Trophoblast cell (in vitro differentiated cells and primary cell): ENCODE measurements around the gene CYTL1.

Experiments used
- DNase-seq, 2 donors: peaks; one replicate each; pipeline ENCODE4 v3.0.0-alpha.2; 2016
- H2AFZ ChIP-seq: 2 replicates; pipeline ENCODE4 v1.6.1; 2013; ENCODE audit warnings: low read length, moderate library complexity, mild to moderate bottlenecking; ENCODE audit not compliant: insufficient read depth, poor library complexity
- H2AK5ac ChIP-seq: 2 replicates; pipeline ENCODE4 v1.6.1; 2013; ENCODE audit warnings: mild to moderate bottlenecking, low read length
- H2BK120ac ChIP-seq: 2 replicates; pipeline ENCODE4 v1.6.1; 2013; ENCODE audit warnings: low read length, mild to moderate bottlenecking, moderate library complexity; ENCODE audit not compliant: insufficient read depth, poor library complexity
- H2BK12ac ChIP-seq: 2 replicates; pipeline ENCODE4 v1.6.1; 2013; ENCODE audit warnings: mild to moderate bottlenecking, low read length, moderate library complexity
- H2BK5ac ChIP-seq: 2 replicates; pipeline ENCODE4 v1.6.1; 2013; ENCODE audit warnings: low read length, low read depth, moderate library complexity, mild to moderate bottlenecking; ENCODE audit not compliant: poor library complexity
- H3K14ac ChIP-seq: 2 replicates; pipeline ENCODE4 v1.6.1; 2013; ENCODE audit warnings: mild to moderate bottlenecking, low read length
- H3K18ac ChIP-seq: 2 replicates; pipeline ENCODE4 v1.6.1; 2013; ENCODE audit warnings: mild to moderate bottlenecking, low read length
- H3K23ac ChIP-seq: 2 replicates; pipeline ENCODE4 v1.6.1; 2013; ENCODE audit warnings: low read length
- H3K27ac ChIP-seq: 2 replicates; pipeline ENCODE4 v1.5.1; 2013; ENCODE audit warnings: low read depth, mild to moderate bottlenecking, inconsistent platforms, low read length, moderate library complexity
- H3K27me3 ChIP-seq: 2 replicates; pipeline ENCODE4 v1.6.1; 2013; ENCODE audit warnings: inconsistent platforms, mild to moderate bottlenecking, low read length, moderate library complexity; ENCODE audit not compliant: insufficient read depth
- H3K36me3 ChIP-seq, 2 experiments: 1 replicate in 1 of 2; 2 replicates in 1 of 2; pipeline ENCODE4 v1.6.1; 2013; ENCODE audit warnings: low read length in 2 of 2, mild to moderate bottlenecking in 2 of 2, moderate library complexity in 1 of 2; ENCODE audit not compliant: insufficient read depth in 2 of 2, control insufficient read depth in 1 of 2
- H3K4ac ChIP-seq: 2 replicates; pipeline ENCODE4 v1.6.1; 2013; ENCODE audit warnings: low read depth, mild to moderate bottlenecking, low read length, moderate library complexity
- H3K4me1 ChIP-seq, 2 experiments: 1 replicate in 1 of 2; 2 replicates in 1 of 2; pipeline ENCODE4 v1.6.1; 2013; ENCODE audit warnings: low read length in 2 of 2, mild to moderate bottlenecking in 2 of 2, moderate library complexity in 1 of 2; ENCODE audit not compliant: insufficient read depth in 2 of 2, control insufficient read depth in 1 of 2
- H3K4me2 ChIP-seq: 2 replicates; pipeline ENCODE4 v1.6.1; 2013; ENCODE audit warnings: inconsistent platforms, mild to moderate bottlenecking, low read length, moderate library complexity
- H3K4me3 ChIP-seq: 2 replicates; pipeline ENCODE4 v1.5.1; 2013; ENCODE audit warnings: mild to moderate bottlenecking, low read depth, low read length, inconsistent platforms
- H3K79me1 ChIP-seq: one replicate; pipeline ENCODE4 v1.6.1; 2013; ENCODE audit warnings: low read length
- H3K79me2 ChIP-seq: 2 replicates; pipeline ENCODE4 v1.6.1; 2013; ENCODE audit warnings: low read length, mild to moderate bottlenecking; ENCODE audit not compliant: control insufficient read depth, insufficient read depth, poor library complexity
- H3K9ac ChIP-seq: 2 replicates; pipeline ENCODE4 v1.6.1; 2013; ENCODE audit warnings: mild to moderate bottlenecking, low read length
- H3K9me3 ChIP-seq: 2 replicates; pipeline ENCODE4 v1.6.1; 2013; ENCODE audit warnings: low read depth, mild to moderate bottlenecking, control low read depth, inconsistent platforms, low read length; ENCODE audit not compliant: insufficient read depth
- H4K12ac ChIP-seq: 2 replicates; pipeline ENCODE4 v1.6.1; 2013; ENCODE audit warnings: low read depth, mild to moderate bottlenecking, low read length, moderate library complexity
- H4K8ac ChIP-seq: 2 replicates; pipeline ENCODE4 v1.6.1; 2013; ENCODE audit warnings: low read depth, mild to moderate bottlenecking, low read length, moderate library complexity
- H4K91ac ChIP-seq: one replicate; pipeline ENCODE4 v1.6.1; 2013; ENCODE audit warnings: low read depth, mild to moderate bottlenecking, low read length, moderate library complexity
- WGBS: extraction: QIAGEN DNeasy Blood & Tissue Kit; methylation state at CpG from one replicate; pipeline ENCODE4 v1.1.7; 2013; ENCODE audit warnings: missing lambda C conversion rate; ENCODE audit not compliant: insufficient read length, insufficient coverage; ENCODE audit errors: extremely low coverage; 5-methylcytosine and 5-hydroxymethylcytosine counted together

Gene CYTL1

GRCh38 chr4:5033281-5033841 lies 14.1 kb upstream of the CYTL1 start:
- Histone ChIP-seq H2BK12ac (no peak overlapping the region), H3K9ac (no peak overlapping the region), H2BK5ac (no peak overlapping the region), H3K14ac (no peak overlapping the region), H4K12ac (no peak overlapping the region), H3K9me3 (no peaks in the 10 kb centered on the region), H3K27me3 (no peaks in the 10 kb centered on the region), H3K4ac (no peak overlapping the region), H4K91ac (no peak overlapping the region), H3K36me3 (no peaks in the 10 kb centered on the region), H3K27ac (no peak overlapping the region), H3K79me1 (no peaks in the 10 kb centered on the region), H3K79me2 (no peaks in the 10 kb centered on the region), H2BK120ac (no peak overlapping the region), H3K23ac (no peak overlapping the region), H3K18ac (no peak overlapping the region), H4K8ac (no peak overlapping the region), H2AK5ac (no peak overlapping the region), H3K4me2 (no peak overlapping the region), H2AFZ (no peak overlapping the region), H3K4me3 (no peak overlapping the region), H3K4me1 (peaks cover 6 to 9% of the 10 kb centered on the region in 2 experiments)
- no peak for DNase-seq
- WGBS, result no CpG with 5 or more reads among the region's 10 CpGs

DNA sequence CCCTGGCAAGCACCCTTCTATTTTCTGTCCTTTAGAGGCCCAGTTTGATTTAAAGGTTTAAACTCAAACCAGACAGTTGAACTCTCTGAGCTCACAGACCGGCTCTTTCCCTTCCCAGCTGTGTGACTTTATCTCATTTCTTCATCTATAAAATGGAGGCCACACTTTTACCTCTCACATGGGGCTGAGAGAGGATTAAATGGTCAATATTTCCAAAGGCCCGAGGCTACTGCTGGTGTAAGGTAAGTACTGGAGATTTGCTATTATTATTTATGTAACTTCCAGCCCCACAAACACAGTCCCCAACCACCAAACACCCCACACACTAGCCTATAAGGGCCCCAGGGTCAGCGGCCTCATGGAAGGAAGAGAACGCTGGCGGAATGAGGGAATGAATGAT lies 13.6 kb upstream of the CYTL1 start:
- Histone ChIP-seq H4K91ac (no peak overlapping the region), H3K23ac (no peak overlapping the region), H2AK5ac (no peak overlapping the region), H3K4me2 (no peak overlapping the region), H3K9me3 (no peaks in the 10 kb centered on the region), H2AFZ (no peak overlapping the region), H3K79me1 (no peaks in the 10 kb centered on the region), H3K27me3 (no peaks in the 10 kb centered on the region), H2BK5ac (no peak overlapping the region), H3K9ac (no peak overlapping the region), H3K36me3 (no peaks in the 10 kb centered on the region), H3K4me1 (peaks cover 5 to 8% of the 10 kb centered on the region in 2 experiments), H3K79me2 (no peaks in the 10 kb centered on the region), H4K12ac (no peak overlapping the region), H2BK12ac (no peak overlapping the region), H3K4me3 (no peak overlapping the region), H3K18ac (no peak overlapping the region), H3K14ac (no peak overlapping the region), H4K8ac (no peak overlapping the region), H3K4ac (no peak overlapping the region), H2BK120ac (no peak overlapping the region), H3K27ac (no peak overlapping the region)
- WGBS, result no CpG with 5 or more reads among the region's 5 CpGs
- DNase-seq, result no peak

DNA sequence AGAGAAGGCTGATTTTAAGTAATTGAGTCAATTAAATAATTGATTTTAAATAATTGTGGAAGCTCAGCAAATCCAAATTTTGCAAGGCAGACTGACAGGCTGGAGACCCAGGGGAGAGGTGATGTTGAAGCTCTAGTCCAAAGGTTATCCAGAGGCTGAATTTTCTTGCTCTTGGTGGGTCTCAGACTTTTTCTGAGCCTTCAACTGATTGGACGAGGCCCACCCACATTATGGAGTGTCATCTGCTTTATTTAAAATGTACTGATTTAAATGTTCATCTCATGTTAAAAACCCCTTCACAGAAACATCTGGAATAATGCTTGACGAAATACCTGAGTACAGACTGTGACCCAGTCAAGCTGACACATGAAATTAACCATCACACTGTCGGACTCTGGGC lies 11.7 kb upstream of the CYTL1 start:
- H4K12ac ChIP-seq, result no peak overlapping the region
- H2AK5ac ChIP-seq, result no peak overlapping the region
- H3K4me2 ChIP-seq, result no peak overlapping the region
- H3K79me1 ChIP-seq, result no peaks in the 10 kb centered on the region
- no peak overlapping the region for H3K4ac ChIP-seq
- no CpG with 5 or more reads among the region's 3 CpGs for WGBS
- no peak overlapping the region for H3K9ac ChIP-seq
- H2AFZ ChIP-seq, result no peak overlapping the region
- no peak overlapping the region for H3K14ac ChIP-seq
- H3K9me3 ChIP-seq, result no peaks in the 10 kb centered on the region
- no peaks in the 10 kb centered on the region for H3K36me3 ChIP-seq
- H3K27ac ChIP-seq, result no peak overlapping the region
- H3K18ac ChIP-seq, result no peak overlapping the region
- H3K4me3 ChIP-seq, result no peak overlapping the region
- H3K27me3 ChIP-seq, result no peaks in the 10 kb centered on the region
- no peak overlapping the region for H4K91ac ChIP-seq
- no peak overlapping the region for H4K8ac ChIP-seq
- DNase-seq, result no peak
- H3K23ac ChIP-seq, result no peak overlapping the region
- H2BK5ac ChIP-seq, result no peak overlapping the region
- H2BK120ac ChIP-seq, result no peak overlapping the region
- H3K4me1 ChIP-seq, result peaks cover 3 to 5% of the 10 kb centered on the region in 2 experiments
- no peaks in the 10 kb centered on the region for H3K79me2 ChIP-seq
- no peak overlapping the region for H2BK12ac ChIP-seq

DNA sequence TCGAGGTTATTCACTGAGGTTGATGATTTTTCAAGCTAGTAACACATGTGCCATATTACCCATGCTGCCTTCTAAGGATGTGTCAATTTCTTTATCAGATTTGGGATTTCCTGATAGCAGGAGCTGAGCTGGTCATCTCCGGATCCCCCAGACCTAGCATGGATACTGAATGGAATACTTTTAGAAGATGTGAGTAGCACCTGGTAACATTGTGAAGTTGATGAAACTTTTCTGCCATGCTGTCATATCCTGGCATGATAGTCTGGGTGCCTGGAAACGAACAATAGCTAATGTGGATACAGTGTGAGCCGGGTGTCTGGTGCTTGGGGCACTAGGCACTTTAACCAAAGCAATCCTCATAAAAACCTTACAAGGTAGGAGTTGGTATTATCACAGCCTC lies 11.0 kb upstream of the CYTL1 start:
- no CpG with 5 or more reads among the region's 4 CpGs for WGBS

More for the DNA sequence above, 11.0 kb upstream of the CYTL1 start:
- Histone ChIP-seq H3K36me3 (no peaks in the 10 kb centered on the region), H3K9ac (no peak overlapping the region), H3K27me3 (no peaks in the 10 kb centered on the region), H4K91ac (no peak overlapping the region), H3K79me1 (no peaks in the 10 kb centered on the region), H3K4ac (no peak overlapping the region), H3K18ac (no peak overlapping the region), H3K79me2 (no peaks in the 10 kb centered on the region), H4K8ac (no peak overlapping the region), H3K4me1 (peaks cover 3 to 5% of the 10 kb centered on the region in 2 experiments), H3K23ac (no peak overlapping the region), H3K4me2 (no peak overlapping the region), H3K9me3 (no peaks in the 10 kb centered on the region), H3K14ac (no peak overlapping the region), H2AFZ (no peak overlapping the region), H3K27ac (no peak overlapping the region), H3K4me3 (no peak overlapping the region), H2AK5ac (no peak overlapping the region), H2BK5ac (no peak overlapping the region), H2BK120ac (no peak overlapping the region), H2BK12ac (no peak overlapping the region), H4K12ac (no peak overlapping the region)
- no peak for DNase-seq
